SU-DHL-6 (cell line): ENCODE results near the gene UCHL1.

Experiments
- H2AFZ ChIP-seq: fragments of 200-600 bp; sonication (generic); 2 replicates; pipeline ENCODE4 v1.6.1; 2014; ENCODE audit warnings: low read depth, mild to moderate bottlenecking, moderate library complexity, mixed read lengths, antibody characterized with exemption, low read length; ENCODE audit not compliant: severe bottlenecking
- H3F3A ChIP-seq: fragments of 200-600 bp; shearing (Covaris generic); 2 replicates; pipeline ENCODE4 v1.6.0; 2016; ENCODE audit warnings: antibody characterized with exemption, mild to moderate bottlenecking; ENCODE audit not compliant: insufficient read depth
- H3K27ac ChIP-seq: fragments of 200-600 bp; sonication (generic); 2 replicates; pipeline ENCODE4 v1.5.1; 2016; ENCODE audit warnings: low read depth, mild to moderate bottlenecking, low read length, moderate library complexity, mixed read lengths
- H3K27me3 ChIP-seq: fragments of 200-600 bp; sonication (generic), shearing (Covaris generic); 2 replicates; pipeline ENCODE4 v1.6.0; 2014; ENCODE audit warnings: mild to moderate bottlenecking, low read length
- H3K36me3 ChIP-seq: fragments of 200-600 bp; sonication (generic); 2 replicates; pipeline ENCODE4 v1.6.1; 2014; ENCODE audit warnings: mild to moderate bottlenecking, low read length, mixed read lengths
- H3K4me2 ChIP-seq: fragments of 300-600, 200-600 bp; shearing (Covaris generic), sonication (generic); 2 replicates; pipeline ENCODE4 v1.6.0; 2014; ENCODE audit warnings: low read length, low read depth, mild to moderate bottlenecking; ENCODE audit not compliant: poor library complexity, severe bottlenecking
- H3K4me3 ChIP-seq: fragments of 200-600 bp; sonication (generic); 2 replicates; pipeline ENCODE4 v1.5.1; 2014; ENCODE audit warnings: antibody characterized with exemption, low read length, mild to moderate bottlenecking, mixed read lengths; ENCODE audit not compliant: insufficient read depth, poor library complexity, severe bottlenecking
- H3K79me2 ChIP-seq: fragments of 200-600 bp; sonication (generic); 2 replicates; pipeline ENCODE4 v1.6.1; 2014; ENCODE audit warnings: mild to moderate bottlenecking, low read length, moderate library complexity; ENCODE audit not compliant: insufficient read depth
- H3K9ac ChIP-seq: fragments of 200-600 bp; sonication (generic); 2 replicates; pipeline ENCODE4 v1.7.0; 2014; ENCODE audit warnings: mild to moderate bottlenecking, low read length
- H3K9me2 ChIP-seq: fragments of 200-600 bp; sonication (generic); replicated peaks from 2 replicates; pipeline ENCODE4 v1.6.1; 2014; ENCODE audit warnings: low read length; ENCODE audit not compliant: insufficient read depth
- H3K9me3 ChIP-seq: fragments of 200-600 bp; sonication (generic); 2 replicates; pipeline ENCODE4 v1.6.1; 2014; ENCODE audit warnings: low read length, mixed read lengths; ENCODE audit not compliant: insufficient read depth
- H4K20me1 ChIP-seq: fragments of 200-600 bp; sonication (generic); 2 replicates; pipeline ENCODE4 v1.6.1; 2014; ENCODE audit warnings: low read depth, mild to moderate bottlenecking, antibody characterized with exemption, low read length, moderate library complexity, mixed read lengths
- EZH2phosphoT487 ChIP-seq: fragments of 200-600 bp; sonication (generic), shearing (Covaris generic); conservative IDR thresholded peaks from 2 replicates; pipeline ENCODE4 v1.6.1; 2018; ENCODE audit warnings: mild to moderate bottlenecking, antibody characterized with exemption, low read length, moderate library complexity, mixed read lengths
- TF ChIP-seq, protein P1 (sequence below): fragments of 200-600 bp; sonication (generic); IDR thresholded peaks from one replicate; pipeline ENCODE4 v1.5.1; 2017; ENCODE audit warnings: antibody characterized with exemption, mild to moderate bottlenecking, low read length, moderate library complexity; ENCODE audit not compliant: insufficient read depth, poor library complexity, severe bottlenecking

Gene UCHL1

DNA sequence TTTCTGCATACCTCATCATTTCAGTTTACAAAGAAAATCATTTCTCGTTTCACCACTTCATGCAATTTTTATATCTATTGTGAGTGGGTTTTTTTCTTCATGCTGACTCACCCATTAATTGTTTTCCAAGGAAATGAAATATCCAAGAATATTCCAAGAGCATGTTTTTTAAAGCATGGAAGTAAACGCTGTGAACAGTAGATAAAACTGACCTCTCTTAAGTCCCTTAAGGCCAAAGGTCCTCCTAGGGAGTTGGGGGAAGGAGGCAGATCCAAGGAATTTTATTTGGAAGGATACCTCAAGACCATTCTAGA lies 39.8 kb upstream of the UCHL1 start:
- Histone ChIP-seq H3K4me2 (peak overlapping the region; percentile 78), H3F3A (peaks cover 8% of the 10 kb centered on the region; the same call in 1 of the 2 replicates), H2AFZ (peak overlapping the region; percentile 94), H3K9me3 (no peaks in the 10 kb centered on the region), H3K9me2 (no peaks in the 10 kb centered on the region), H3K27ac (peak overlapping the region; percentile 54; the same call in 1 of the 2 replicates), H3K27me3 (no peaks in the 10 kb centered on the region), H3K79me2 (peaks cover 20% of the 10 kb centered on the region), H4K20me1 (no peaks in the 10 kb centered on the region), H3K9ac (peak overlapping the region; percentile 79), H3K4me3 (peak overlapping the region; percentile 58), H3K36me3 (no peaks in the 10 kb centered on the region)
- TF ChIP-seq, protein P1, sequence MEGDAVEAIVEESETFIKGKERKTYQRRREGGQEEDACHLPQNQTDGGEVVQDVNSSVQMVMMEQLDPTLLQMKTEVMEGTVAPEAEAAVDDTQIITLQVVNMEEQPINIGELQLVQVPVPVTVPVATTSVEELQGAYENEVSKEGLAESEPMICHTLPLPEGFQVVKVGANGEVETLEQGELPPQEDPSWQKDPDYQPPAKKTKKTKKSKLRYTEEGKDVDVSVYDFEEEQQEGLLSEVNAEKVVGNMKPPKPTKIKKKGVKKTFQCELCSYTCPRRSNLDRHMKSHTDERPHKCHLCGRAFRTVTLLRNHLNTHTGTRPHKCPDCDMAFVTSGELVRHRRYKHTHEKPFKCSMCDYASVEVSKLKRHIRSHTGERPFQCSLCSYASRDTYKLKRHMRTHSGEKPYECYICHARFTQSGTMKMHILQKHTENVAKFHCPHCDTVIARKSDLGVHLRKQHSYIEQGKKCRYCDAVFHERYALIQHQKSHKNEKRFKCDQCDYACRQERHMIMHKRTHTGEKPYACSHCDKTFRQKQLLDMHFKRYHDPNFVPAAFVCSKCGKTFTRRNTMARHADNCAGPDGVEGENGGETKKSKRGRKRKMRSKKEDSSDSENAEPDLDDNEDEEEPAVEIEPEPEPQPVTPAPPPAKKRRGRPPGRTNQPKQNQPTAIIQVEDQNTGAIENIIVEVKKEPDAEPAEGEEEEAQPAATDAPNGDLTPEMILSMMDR, result no peak
- no peak for TF ChIP-seq EZH2phosphoT487

DNA sequence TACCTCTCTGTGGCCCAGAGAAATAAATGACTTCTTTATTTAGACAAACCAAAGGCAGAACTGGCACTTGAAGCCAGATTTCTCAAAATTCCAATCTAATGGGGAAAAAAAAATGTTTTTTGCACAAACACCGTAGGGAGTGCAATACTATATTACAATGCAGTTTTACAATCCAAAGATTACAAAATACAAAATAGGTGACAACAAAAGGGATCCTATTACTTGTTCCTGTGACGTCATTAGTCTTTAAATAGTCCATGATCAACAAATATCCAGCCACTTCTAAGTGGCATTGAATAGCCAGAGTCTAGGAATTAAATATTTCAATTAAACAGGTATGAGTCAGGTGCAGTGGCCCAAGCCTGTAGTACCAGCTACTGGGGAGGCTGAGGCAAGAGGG lies 39.4 kb upstream of the UCHL1 start:
- Histone ChIP-seq H3K36me3 (no peaks in the 10 kb centered on the region), H3K9me3 (no peaks in the 10 kb centered on the region), H3K9ac (no peak overlapping the region), H3F3A (peaks cover 8% of the 10 kb centered on the region; the same call in 1 of the 2 replicates), H3K27me3 (no peaks in the 10 kb centered on the region), H3K4me2 (no peak overlapping the region), H3K9me2 (no peaks in the 10 kb centered on the region), H2AFZ (no peak overlapping the region), H3K27ac (no peak overlapping the region), H3K79me2 (peaks cover 16% of the 10 kb centered on the region), H3K4me3 (no peak overlapping the region), H4K20me1 (no peaks in the 10 kb centered on the region)
- TF ChIP-seq EZH2phosphoT487, result no peak
- TF ChIP-seq, protein P1, result no peak

DNA sequence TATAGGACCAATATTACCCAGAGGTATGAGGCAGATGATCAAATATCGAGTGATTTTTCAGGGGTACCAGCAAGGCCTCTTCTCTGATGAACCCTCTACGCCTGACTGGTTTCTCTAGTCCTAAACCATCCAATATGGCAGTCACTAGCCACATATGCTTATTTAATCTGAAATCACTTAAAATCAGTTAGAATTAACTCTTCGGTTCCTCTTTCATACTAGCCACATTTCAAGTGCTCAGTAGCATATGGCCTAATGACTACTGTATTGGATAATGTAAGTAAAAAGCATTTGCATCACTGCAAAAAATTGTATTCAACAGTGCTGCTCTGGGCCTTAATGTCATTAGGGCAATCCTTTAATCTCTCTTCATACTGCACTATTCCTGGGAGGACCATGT lies 38.0 kb upstream of the UCHL1 start:
- Histone ChIP-seq H3K27ac (no peak overlapping the region), H3K4me3 (no peak overlapping the region), H3K9me3 (no peaks in the 10 kb centered on the region), H3K9me2 (no peaks in the 10 kb centered on the region), H3K4me2 (no peak overlapping the region), H3K79me2 (peaks cover 2% of the 10 kb centered on the region), H3F3A (peaks cover 8% of the 10 kb centered on the region; the same call in 1 of the 2 replicates), H3K27me3 (no peaks in the 10 kb centered on the region), H4K20me1 (no peaks in the 10 kb centered on the region), H3K9ac (no peak overlapping the region), H2AFZ (no peak overlapping the region), H3K36me3 (no peaks in the 10 kb centered on the region)
- TF ChIP-seq, protein P1, result no peak
- TF ChIP-seq EZH2phosphoT487, result no peak
